Fibroblast of mammary gland (primary cell): ENCODE results near the gene CCDC34.

Source experiments
- DNase-seq: peaks from one replicate; pipeline ENCODE4 v3.0.0-alpha.2; 2010; ENCODE audit warnings: low read depth
- H3K4me3 ChIP-seq: 2 replicates; pipeline ENCODE4 v1.5.1; 2011; ENCODE audit warnings: low read depth, mild to moderate bottlenecking, low read length, moderate library complexity; ENCODE audit not compliant: control insufficient read depth
- TF ChIP-seq, protein P1 (sequence below): conservative IDR thresholded peaks from 2 replicates; pipeline ENCODE4 v1.5.1; 2011; ENCODE audit warnings: low read depth, low read length, inconsistent platforms; ENCODE audit not compliant: control insufficient read depth, insufficient read depth

The CCDC34 gene

DNA sequence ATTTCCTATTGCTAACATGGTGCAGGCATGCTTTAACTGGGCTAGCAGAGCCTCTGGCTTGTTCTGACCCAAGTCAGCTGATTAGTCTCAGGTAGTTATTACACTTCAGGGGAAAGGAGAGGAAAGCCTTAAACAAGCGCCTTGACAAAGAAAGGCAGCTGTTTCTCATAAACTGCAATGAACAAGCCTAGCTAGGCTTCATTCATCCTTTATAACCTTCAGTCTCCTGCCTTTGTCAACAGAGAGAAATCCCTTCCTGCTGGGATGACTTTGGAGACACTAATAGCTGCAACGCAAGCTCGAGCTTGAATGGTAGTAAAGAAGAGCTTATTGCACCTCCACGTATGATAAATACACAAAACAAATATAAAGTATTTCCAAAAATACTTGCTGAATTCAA lies 68.4 kb downstream of the CCDC34 start:
- no peak for DNase-seq
- TF ChIP-seq, protein P1, sequence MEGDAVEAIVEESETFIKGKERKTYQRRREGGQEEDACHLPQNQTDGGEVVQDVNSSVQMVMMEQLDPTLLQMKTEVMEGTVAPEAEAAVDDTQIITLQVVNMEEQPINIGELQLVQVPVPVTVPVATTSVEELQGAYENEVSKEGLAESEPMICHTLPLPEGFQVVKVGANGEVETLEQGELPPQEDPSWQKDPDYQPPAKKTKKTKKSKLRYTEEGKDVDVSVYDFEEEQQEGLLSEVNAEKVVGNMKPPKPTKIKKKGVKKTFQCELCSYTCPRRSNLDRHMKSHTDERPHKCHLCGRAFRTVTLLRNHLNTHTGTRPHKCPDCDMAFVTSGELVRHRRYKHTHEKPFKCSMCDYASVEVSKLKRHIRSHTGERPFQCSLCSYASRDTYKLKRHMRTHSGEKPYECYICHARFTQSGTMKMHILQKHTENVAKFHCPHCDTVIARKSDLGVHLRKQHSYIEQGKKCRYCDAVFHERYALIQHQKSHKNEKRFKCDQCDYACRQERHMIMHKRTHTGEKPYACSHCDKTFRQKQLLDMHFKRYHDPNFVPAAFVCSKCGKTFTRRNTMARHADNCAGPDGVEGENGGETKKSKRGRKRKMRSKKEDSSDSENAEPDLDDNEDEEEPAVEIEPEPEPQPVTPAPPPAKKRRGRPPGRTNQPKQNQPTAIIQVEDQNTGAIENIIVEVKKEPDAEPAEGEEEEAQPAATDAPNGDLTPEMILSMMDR: no peak
- no peak overlapping the region for H3K4me3 ChIP-seq

DNA sequence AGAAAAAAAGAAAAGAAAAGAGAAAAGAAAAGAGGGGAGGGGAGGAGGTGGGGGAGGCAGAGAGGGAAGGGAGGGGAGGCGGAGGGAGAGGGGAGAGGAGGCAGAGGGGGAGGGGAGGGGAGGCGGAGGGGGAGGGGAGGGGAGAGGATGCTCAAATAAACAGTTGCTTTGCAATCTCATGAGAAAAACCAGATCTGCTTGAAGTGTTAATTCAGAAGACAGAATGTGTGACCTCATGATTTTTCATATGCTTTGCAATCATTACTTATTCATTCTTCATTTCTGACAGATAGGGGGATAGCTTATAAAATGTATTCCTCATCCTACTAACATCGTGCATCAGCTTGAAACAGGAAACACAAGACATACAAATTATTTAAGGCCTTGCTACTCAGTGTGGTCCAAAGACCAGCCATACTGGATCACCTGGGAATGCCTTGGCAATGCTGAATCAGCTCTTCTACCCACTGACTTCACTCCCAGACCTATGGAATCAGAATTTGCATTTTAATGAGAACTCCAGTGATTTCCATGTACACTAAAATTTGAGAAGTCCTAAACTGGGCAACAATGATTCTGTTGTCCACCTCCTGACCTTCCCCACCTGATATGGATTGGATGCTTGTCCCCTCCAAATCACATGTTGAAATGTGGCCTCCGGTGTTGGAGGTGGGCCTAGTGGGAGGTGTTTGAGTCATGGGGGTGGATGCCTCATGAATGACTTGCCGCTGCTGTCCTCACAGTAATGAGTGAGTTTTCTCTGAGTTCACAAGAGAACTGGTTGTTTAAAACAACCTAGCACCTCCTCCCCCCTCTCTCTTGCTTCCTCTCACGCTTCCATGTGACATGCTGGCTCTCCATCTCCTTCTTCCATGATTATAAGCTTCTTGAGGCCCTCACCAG lies 69.2 kb downstream of the CCDC34 start:
- peak; percentile 81 for DNase-seq
- H3K4me3 ChIP-seq: no peak overlapping the region
- TF ChIP-seq, protein P1: no peak

DNA sequence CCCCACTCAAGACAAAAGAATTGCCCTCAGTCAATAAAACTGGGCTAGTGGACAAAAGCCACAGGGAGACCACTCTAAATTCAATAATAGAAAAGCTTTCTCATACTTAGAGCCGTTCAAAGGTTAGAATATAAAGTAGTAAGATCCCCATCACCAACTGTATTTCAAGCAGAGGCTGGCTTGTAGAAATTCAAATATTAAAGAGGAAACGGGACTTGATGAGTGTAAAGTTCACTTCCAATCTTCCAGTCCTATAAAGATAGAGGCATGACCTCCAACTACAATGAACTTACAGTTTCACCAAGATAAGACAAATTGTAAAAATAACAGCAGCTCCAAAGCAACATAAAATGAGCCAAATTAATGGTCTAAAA lies 70.4 kb downstream of the CCDC34 start:
- DNase-seq: no peak
- TF ChIP-seq, protein P1: no peak
- H3K4me3 ChIP-seq: no peak overlapping the region

DNA sequence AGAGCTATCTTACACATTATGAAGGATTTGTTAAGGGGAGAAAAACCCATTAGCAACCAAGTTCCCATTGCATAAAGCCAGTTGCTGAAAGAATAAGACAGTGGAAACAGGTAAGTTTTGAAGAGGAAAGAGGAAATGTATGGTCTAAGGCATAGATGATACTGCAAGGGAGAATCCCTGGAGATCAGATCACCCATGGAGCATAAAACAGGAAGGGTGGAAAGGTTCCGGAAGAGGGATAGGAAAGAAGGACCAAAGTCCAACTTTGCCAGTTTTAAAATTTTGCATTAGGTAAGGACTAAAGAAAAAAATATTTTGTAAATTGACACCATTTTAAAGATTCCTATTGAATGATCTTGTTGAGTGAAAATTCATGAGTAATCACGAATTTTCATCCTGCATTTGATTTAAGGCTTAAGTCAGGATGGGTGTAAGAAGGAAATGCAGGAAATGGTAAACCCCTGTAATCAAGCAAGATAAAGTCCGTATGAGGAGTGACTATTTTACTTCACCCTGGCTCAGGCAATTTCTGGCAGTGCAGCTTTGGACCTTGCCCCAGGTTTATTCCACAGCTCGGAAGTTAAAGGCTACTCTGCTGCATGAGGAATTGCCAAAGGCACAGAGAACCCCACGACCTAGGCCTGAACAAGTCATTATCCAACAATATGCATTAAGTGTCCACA lies 70.9 kb downstream of the CCDC34 start:
- DNase-seq: peak; percentile 49
- TF ChIP-seq, protein P1: no peak
- no peak overlapping the region for H3K4me3 ChIP-seq

DNA sequence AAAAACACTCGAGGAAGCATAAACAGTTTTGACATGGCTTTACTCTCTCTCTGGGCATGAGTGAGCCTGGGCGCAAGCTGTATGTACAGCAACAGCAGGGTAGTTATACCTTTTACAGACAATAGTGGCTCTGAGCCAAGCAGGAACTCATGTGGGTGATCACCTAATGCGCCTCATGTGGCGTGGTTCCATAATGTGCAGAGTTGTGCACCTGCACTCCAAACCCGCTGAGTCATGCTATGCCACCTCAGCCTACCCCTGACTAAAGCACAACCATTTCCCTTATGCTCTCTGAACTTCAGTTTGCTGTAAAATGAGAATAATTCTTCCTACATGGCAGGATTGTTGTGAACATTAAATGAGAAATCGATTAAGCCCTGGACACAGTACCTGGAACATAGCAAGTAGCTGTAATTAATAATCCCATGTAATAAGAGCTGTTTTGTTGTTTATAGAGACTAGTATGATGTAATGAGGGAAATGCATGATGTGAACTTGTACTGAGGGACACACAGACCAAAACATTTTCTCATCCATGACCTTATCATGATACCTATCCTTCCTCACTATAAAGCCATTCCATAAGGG lies 71.6 kb downstream of the CCDC34 start:
- peak; percentile 30 for DNase-seq
- H3K4me3 ChIP-seq: no peak overlapping the region
- TF ChIP-seq, protein P1: no peak

DNA sequence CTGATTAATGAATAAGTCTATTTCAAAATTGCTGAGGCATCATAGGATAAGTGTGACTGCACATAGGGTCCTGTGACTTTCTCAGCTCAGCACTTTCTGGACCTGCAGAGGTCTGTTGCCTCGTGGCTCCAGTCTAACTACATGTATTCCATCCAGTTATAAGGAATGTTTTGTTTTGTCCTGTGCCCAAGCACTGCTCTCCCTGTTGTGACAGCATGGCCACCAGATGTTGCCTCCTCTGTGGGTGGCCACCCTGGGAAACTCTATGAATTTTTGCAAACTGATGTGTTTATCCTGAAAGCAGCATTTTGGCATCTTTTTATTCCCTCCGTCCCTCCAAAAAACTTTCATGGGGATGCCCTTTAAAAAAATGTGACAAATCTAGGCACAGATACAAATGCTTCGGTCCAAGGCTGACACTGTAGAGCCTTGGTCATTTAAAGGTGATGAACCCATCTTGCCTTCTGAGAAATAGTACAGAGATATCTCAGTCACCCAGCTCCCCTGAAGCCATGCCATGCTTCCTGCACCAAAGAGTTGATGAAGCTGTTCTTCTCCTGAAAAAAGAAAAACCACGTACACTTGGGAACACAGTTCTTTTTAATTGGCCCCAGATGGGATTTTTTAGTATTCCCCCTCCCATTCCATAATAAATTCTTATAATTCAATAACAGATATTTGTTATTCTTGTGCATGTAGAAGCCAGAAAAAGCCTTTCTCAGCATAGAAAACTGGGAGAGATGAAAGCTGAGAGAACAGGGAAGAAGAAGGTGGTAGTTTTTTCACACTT lies 72.6 kb downstream of the CCDC34 start:
- TF ChIP-seq, protein P1: no peak
- peak; percentile 27 for DNase-seq
- no peak overlapping the region for H3K4me3 ChIP-seq
